GM23338 (cell line): ENCODE measurements around the gene RIMKLB. TPM values are rescaled to one million over a fixed set of nuclear protein-coding genes. Genes with fewer than 3 reads are reported as not detected.

Experiments
- ATAC-seq: fragments of 200-7000 bp; cut with Tn5 transposase; 3 replicates; pipeline ENCODE4 v1.9.1; 2020
- DNase-seq: peaks from one replicate; pipeline ENCODE4 v3.0.0-alpha.2; 2015; ENCODE audit warnings: low spot score
- H2AFZ ChIP-seq: fragments of 200-600 bp; sonication (generic); 2 replicates; pipeline ENCODE4 v1.8.0; 2016; ENCODE audit warnings: antibody characterized with exemption, mild to moderate bottlenecking, moderate library complexity
- H3F3A ChIP-seq: fragments of 200-600 bp; sonication (generic); replicated peaks from 2 replicates; pipeline ENCODE4 v1.8.0; 2017; ENCODE audit warnings: antibody characterized with exemption, mixed run types, low read depth
- H3K27ac ChIP-seq: fragments of 200-600 bp; sonication (generic); 2 replicates; pipeline ENCODE4 v1.6.1; 2016; ENCODE audit warnings: low read depth
- H3K27me3 ChIP-seq: fragments of 200-600 bp; sonication (generic); 2 replicates; pipeline ENCODE4 v1.8.0; 2016; ENCODE audit warnings: mild to moderate bottlenecking, mixed run types, moderate library complexity; ENCODE audit not compliant: insufficient read depth
- H3K36me3 ChIP-seq: fragments of 200-600 bp; sonication (generic); 2 replicates; pipeline ENCODE4 v1.8.0; 2016; ENCODE audit warnings: mild to moderate bottlenecking; ENCODE audit not compliant: insufficient read depth
- H3K4me1 ChIP-seq: fragments of 200-600 bp; sonication (generic); 2 replicates; pipeline ENCODE4 v1.8.0; 2016; ENCODE audit warnings: mild to moderate bottlenecking, moderate library complexity; ENCODE audit not compliant: insufficient read depth
- H3K4me2 ChIP-seq: fragments of 200-600 bp; sonication (generic); 2 replicates; pipeline ENCODE4 v1.7.1; 2017; ENCODE audit warnings: mixed run types
- H3K4me3 ChIP-seq: fragments of 200-600 bp; sonication (generic); 2 replicates; pipeline ENCODE4 v1.6.1; 2016; ENCODE audit warnings: mixed run types
- H3K79me2 ChIP-seq: fragments of 200-600 bp; sonication (generic); replicated peaks from 2 replicates; pipeline ENCODE4 v1.8.0; 2017; ENCODE audit warnings: mild to moderate bottlenecking; ENCODE audit not compliant: insufficient read depth
- H3K9me2 ChIP-seq: fragments of 200-600 bp; sonication (generic); 2 replicates; pipeline ENCODE4 v1.8.0; 2017; ENCODE audit not compliant: insufficient read depth
- H4K20me1 ChIP-seq: fragments of 200-600 bp; sonication (generic); replicated peaks from 2 replicates; pipeline ENCODE4 v1.8.0; 2017; ENCODE audit warnings: mild to moderate bottlenecking; ENCODE audit not compliant: insufficient read depth
- H3K27ac Mint-ChIP-seq: 2 replicates; pipeline ENCODE4 v1.8.0; 2020; ENCODE audit warnings: inconsistent platforms, mild to moderate bottlenecking, moderate library complexity, mixed read lengths
- H3K27me3 Mint-ChIP-seq: 3 replicates; pipeline ENCODE4 v1.8.0; 2022; ENCODE audit warnings: low read depth, mild to moderate bottlenecking, moderate library complexity, mixed read lengths, inconsistent platforms; ENCODE audit not compliant: insufficient read depth, poor library complexity
- H3K36me3 Mint-ChIP-seq: 3 replicates; pipeline ENCODE4 v1.8.0; 2021; ENCODE audit warnings: low read depth, mild to moderate bottlenecking, inconsistent platforms, moderate library complexity, mixed read lengths
- H3K4me1 Mint-ChIP-seq: 3 replicates; pipeline ENCODE4 v1.8.0; 2020; ENCODE audit warnings: mild to moderate bottlenecking, inconsistent platforms, mixed read lengths
- H3K4me3 Mint-ChIP-seq: 3 replicates; pipeline ENCODE4 v1.8.0; 2021; ENCODE audit warnings: moderate library complexity, mild to moderate bottlenecking, inconsistent platforms, mixed read lengths
- H3K9me3 Mint-ChIP-seq: 3 replicates; pipeline ENCODE4 v1.8.0; 2020; ENCODE audit warnings: moderate library complexity, mild to moderate bottlenecking, inconsistent platforms, mixed read lengths
- CREB1 ChIP-seq: fragments of 250-450 bp; sonication (Bioruptor Pico); IDR thresholded peaks from 2 replicates; pipeline ENCODE4 v1.5.0; 2020; ENCODE audit warnings: low read depth, mild to moderate bottlenecking, moderate library complexity
- EZH2phosphoT487 ChIP-seq: fragments of 200-600 bp; sonication (generic); IDR thresholded peaks from one replicate; pipeline ENCODE4 v1.8.1; 2018; ENCODE audit warnings: antibody characterized with exemption; ENCODE audit not compliant: unreplicated experiment
- JUNB ChIP-seq: IDR thresholded peaks from one replicate; pipeline ENCODE4 v1.6.1; 2016; ENCODE audit warnings: antibody characterized with exemption; ENCODE audit not compliant: unreplicated experiment
- NANOG ChIP-seq: IDR thresholded peaks from 2 replicates; pipeline ENCODE4 v1.6.1; 2016; ENCODE audit warnings: antibody characterized with exemption, borderline replicate concordance
- POLR2AphosphoS5 ChIP-seq: IDR thresholded peaks from 2 replicates; pipeline ENCODE4 v1.6.1; 2016; ENCODE audit warnings: antibody characterized with exemption, low read depth
- ZNF114 ChIP-seq: fragments of 250-450 bp; sonication (Bioruptor Pico); IDR thresholded peaks from 2 replicates; pipeline ENCODE4 v1.5.0; 2020; ENCODE audit warnings: mild to moderate bottlenecking, moderate library complexity
- ZNF331 ChIP-seq: fragments of 250-450 bp; sonication (Bioruptor Pico); IDR thresholded peaks from 2 replicates; pipeline ENCODE4 v1.5.0; 2020; ENCODE audit warnings: low read depth, mild to moderate bottlenecking, moderate library complexity
- polyA plus RNA-seq: library from polyadenylated mRNA; unstranded; fragments of >200 nt; fragmentation: Nextera tagmentation; extraction: Ambion mirVana; gene quantifications from 2 replicates; pipeline ENCODE4 v1.2.1, GENCODE V29; 2016
- total RNA-seq: library from RNA; depleted of rRNA; stranded (reverse); fragments of >200 nt; shearing (Covaris generic); gene quantifications from 2 replicates; pipeline ENCODE4 v1.2.3, GENCODE V29; 2014
- TF ChIP-seq, protein P1 (sequence below): IDR thresholded peaks from one replicate; pipeline ENCODE4 v1.6.1; 2018; ENCODE audit warnings: antibody characterized with exemption; ENCODE audit not compliant: unreplicated experiment
- TF ChIP-seq, protein P2 (sequence below), 2 experiments: fragments of 200-600 bp in 1 of 2; sonication (generic) in 1 of 2; conservative IDR thresholded peaks; 2 replicates each; pipeline versions ENCODE4 v1.5.1 to v1.6.1; 2016 to 2017; ENCODE audit warnings: antibody characterized with exemption in 2 of 2, low read depth in 2 of 2, mild to moderate bottlenecking in 2 of 2, moderate library complexity in 1 of 2
- TF ChIP-seq, protein P3 (sequence below): IDR thresholded peaks from 2 replicates; pipeline ENCODE4 v1.6.1; 2016; ENCODE audit warnings: antibody characterized with exemption

The RIMKLB gene
- total and polyA plus RNA-seq, 2 experiments from 2014 or later: 87.0 to 104 TPM

DNA sequence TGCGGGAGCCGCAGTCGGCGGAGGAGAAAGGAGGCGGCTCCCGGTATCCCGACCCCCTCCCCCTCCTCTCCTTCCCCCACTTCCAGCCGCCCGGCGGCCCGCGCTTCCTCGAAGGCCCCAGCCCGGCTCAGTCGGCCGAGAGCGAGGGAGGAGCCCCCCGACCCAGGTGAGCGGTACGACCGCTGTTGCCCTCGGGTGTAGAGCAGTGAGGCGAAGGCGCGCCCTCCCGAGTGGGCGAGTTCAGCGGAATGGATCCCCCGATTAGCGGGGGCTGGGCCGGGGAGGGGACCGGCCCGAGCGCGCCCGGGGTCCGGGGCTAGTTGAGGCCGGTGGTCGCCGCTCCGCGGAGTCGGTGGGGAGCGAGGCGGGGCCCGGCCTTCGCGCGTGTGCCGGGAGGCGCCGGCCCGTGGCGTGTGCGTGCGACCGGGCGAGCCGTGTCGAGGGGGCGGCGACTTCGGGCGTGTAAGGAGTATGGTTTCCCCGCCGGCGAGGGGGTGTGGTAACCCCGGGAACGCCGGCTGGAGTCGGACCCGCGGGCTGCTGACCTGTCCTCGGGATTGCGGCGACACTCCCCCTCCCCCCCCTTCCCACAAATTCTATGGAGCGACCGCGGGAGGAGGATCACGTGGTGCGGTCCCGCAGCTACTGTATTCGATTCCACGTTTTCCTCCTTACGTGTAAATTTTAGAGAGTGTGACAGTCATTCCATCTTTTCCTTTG, 501 bp downstream of the RIMKLB start:
- Histone ChIP-seq H3K9me2 (no peaks in the 10 kb centered on the region), H3K79me2 (peaks cover 48% of the 10 kb centered on the region), H4K20me1 (peaks cover 24% of the 10 kb centered on the region), H3K27ac (peak overlapping the region; percentile 90), H3K4me1 (peaks cover 32% of the 10 kb centered on the region), H3K4me3 (peak overlapping the region; percentile 60), H3K36me3 (no peaks in the 10 kb centered on the region), H3F3A (no peaks in the 10 kb centered on the region), H3K4me2 (peak overlapping the region; percentile 85), H3K27me3 (no peaks in the 10 kb centered on the region), H2AFZ (no peak overlapping the region)
- peaks cover 17% of the 10 kb centered on the region for H3K27me3 Mint-ChIP-seq
- ATAC-seq: peak; percentile 64
- H3K4me3 Mint-ChIP-seq: peak overlapping the region; percentile 75
- H3K36me3 Mint-ChIP-seq: peaks cover 23% of the 10 kb centered on the region
- no peak for TF ChIP-seq JUNB
- TF ChIP-seq POLR2AphosphoS5: no peak
- TF ChIP-seq ZNF114: no peak
- TF ChIP-seq ZNF331 (CRISPR knock-in tag): no peak
- TF ChIP-seq, protein P1, sequence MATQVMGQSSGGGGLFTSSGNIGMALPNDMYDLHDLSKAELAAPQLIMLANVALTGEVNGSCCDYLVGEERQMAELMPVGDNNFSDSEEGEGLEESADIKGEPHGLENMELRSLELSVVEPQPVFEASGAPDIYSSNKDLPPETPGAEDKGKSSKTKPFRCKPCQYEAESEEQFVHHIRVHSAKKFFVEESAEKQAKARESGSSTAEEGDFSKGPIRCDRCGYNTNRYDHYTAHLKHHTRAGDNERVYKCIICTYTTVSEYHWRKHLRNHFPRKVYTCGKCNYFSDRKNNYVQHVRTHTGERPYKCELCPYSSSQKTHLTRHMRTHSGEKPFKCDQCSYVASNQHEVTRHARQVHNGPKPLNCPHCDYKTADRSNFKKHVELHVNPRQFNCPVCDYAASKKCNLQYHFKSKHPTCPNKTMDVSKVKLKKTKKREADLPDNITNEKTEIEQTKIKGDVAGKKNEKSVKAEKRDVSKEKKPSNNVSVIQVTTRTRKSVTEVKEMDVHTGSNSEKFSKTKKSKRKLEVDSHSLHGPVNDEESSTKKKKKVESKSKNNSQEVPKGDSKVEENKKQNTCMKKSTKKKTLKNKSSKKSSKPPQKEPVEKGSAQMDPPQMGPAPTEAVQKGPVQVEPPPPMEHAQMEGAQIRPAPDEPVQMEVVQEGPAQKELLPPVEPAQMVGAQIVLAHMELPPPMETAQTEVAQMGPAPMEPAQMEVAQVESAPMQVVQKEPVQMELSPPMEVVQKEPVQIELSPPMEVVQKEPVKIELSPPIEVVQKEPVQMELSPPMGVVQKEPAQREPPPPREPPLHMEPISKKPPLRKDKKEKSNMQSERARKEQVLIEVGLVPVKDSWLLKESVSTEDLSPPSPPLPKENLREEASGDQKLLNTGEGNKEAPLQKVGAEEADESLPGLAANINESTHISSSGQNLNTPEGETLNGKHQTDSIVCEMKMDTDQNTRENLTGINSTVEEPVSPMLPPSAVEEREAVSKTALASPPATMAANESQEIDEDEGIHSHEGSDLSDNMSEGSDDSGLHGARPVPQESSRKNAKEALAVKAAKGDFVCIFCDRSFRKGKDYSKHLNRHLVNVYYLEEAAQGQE: no peak
- TF ChIP-seq, protein P2, sequence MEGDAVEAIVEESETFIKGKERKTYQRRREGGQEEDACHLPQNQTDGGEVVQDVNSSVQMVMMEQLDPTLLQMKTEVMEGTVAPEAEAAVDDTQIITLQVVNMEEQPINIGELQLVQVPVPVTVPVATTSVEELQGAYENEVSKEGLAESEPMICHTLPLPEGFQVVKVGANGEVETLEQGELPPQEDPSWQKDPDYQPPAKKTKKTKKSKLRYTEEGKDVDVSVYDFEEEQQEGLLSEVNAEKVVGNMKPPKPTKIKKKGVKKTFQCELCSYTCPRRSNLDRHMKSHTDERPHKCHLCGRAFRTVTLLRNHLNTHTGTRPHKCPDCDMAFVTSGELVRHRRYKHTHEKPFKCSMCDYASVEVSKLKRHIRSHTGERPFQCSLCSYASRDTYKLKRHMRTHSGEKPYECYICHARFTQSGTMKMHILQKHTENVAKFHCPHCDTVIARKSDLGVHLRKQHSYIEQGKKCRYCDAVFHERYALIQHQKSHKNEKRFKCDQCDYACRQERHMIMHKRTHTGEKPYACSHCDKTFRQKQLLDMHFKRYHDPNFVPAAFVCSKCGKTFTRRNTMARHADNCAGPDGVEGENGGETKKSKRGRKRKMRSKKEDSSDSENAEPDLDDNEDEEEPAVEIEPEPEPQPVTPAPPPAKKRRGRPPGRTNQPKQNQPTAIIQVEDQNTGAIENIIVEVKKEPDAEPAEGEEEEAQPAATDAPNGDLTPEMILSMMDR (conservative IDR thresholded peaks at IDR 0.05; ENCODE audit: low read depth in 2 of 2): no peak
- TF ChIP-seq NANOG: no peak
- no peak for TF ChIP-seq CREB1 (CRISPR knock-in tag)
- TF ChIP-seq, protein P3, sequence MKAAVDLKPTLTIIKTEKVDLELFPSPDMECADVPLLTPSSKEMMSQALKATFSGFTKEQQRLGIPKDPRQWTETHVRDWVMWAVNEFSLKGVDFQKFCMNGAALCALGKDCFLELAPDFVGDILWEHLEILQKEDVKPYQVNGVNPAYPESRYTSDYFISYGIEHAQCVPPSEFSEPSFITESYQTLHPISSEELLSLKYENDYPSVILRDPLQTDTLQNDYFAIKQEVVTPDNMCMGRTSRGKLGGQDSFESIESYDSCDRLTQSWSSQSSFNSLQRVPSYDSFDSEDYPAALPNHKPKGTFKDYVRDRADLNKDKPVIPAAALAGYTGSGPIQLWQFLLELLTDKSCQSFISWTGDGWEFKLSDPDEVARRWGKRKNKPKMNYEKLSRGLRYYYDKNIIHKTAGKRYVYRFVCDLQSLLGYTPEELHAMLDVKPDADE: no peak
- TF ChIP-seq EZH2phosphoT487: no peak
- peak overlapping the region; percentile 94 for H3K27ac Mint-ChIP-seq
- peaks cover 42% of the 10 kb centered on the region for H3K4me1 Mint-ChIP-seq
- peak; percentile 72 for DNase-seq
- no peaks in the 10 kb centered on the region for H3K9me3 Mint-ChIP-seq
